ENCODE measurements around the gene SHMT2.

- TF ChIP-seq POLR2A (IDR thresholded peaks at IDR 0.05; ENCODE audit: low read depth, low read length) = no peak
- peak; percentile 77 to 88 for TF ChIP-seq CTCF (IDR thresholded peaks at IDR 0.05; ENCODE audit: extremely low read depth in 1 of 2, insufficient read depth in 1 of 2, low read depth in 1 of 2, low read length in 2 of 2)
- no peak for TF ChIP-seq EZH2 (IDR thresholded peaks at IDR 0.05; ENCODE audit: borderline replicate concordance, low read depth, low read length, severe bottlenecking)
Measured at GRCh38 chr12:57224973-57225679, 4.4 kb upstream of the SHMT2 start.
